MCF 10A (cell line): ENCODE measurements around the gene TCF25. TPM values are rescaled to one million over a fixed set of nuclear protein-coding genes. Genes with fewer than 3 reads are reported as not detected.

Experiments used
- BruUV-seq: library from RNA; stranded (reverse); fragments of 400-500 nt; replicated peaks from 2 replicates; lab custom pipeline; 2021; lab: Mats Ljungman, UMichigan
- CTCF ChIA-PET: fragments of 300-600 bp; sonication (Branson Sonifier 250); formaldehyde crosslinking; extraction: SDS; loops from one replicate; lab custom pipeline; 2021; ENCODE audit warnings: antibody characterized with exemption, inconsistent platforms; lab: Yijun Ruan, JAX
- POLR2A ChIA-PET: fragments of 300-600, 350-650 bp; sonication (Branson Sonifier 250); formaldehyde crosslinking; extraction: SDS; loops from one replicate; lab custom pipeline; 2020; ENCODE audit warnings: antibody characterized with exemption, inconsistent platforms; lab: Yijun Ruan, JAX
- DNase-seq: peaks from one replicate; pipeline ENCODE4 v3.0.0-alpha.2; 2018; ENCODE audit not compliant: unreplicated experiment
- H3K27ac Mint-ChIP-seq: one replicate; pipeline ENCODE4 v1.8.0; 2022; ENCODE audit warnings: mild to moderate bottlenecking, low read depth, mixed read lengths; ENCODE audit not compliant: unreplicated experiment
- H3K27me3 Mint-ChIP-seq: one replicate; pipeline ENCODE4 v1.8.0; 2022; ENCODE audit warnings: mixed read lengths; ENCODE audit not compliant: insufficient read depth, unreplicated experiment
- H3K36me3 Mint-ChIP-seq: one replicate; pipeline ENCODE4 v1.8.0; 2022; ENCODE audit warnings: mild to moderate bottlenecking, moderate library complexity, mixed read lengths; ENCODE audit not compliant: insufficient read depth, unreplicated experiment
- H3K4me1 Mint-ChIP-seq: one replicate; pipeline ENCODE4 v1.8.0; 2022; ENCODE audit warnings: mixed read lengths; ENCODE audit not compliant: insufficient read depth, unreplicated experiment
- H3K4me3 Mint-ChIP-seq: one replicate; pipeline ENCODE4 v1.8.0; 2022; ENCODE audit warnings: mild to moderate bottlenecking, moderate library complexity, mixed read lengths; ENCODE audit not compliant: unreplicated experiment
- H3K9me3 Mint-ChIP-seq: one replicate; pipeline ENCODE4 v1.8.0; 2022; ENCODE audit warnings: mixed read lengths; ENCODE audit not compliant: unreplicated experiment
- intact Hi-C: fragments of 100-400 bp; cut with micrococcal nuclease; formaldehyde crosslinking; loops from 2 replicates; pipeline ENCODE4 v1.14.1; 2022
- total RNA-seq: library from RNA; stranded (reverse); gene quantifications from 2 replicates; pipeline ENCODE4 v1.2.3, GENCODE V29; 2022
- TF ChIP-seq, protein P1 (sequence below): fragments of 200-600 bp; IDR thresholded peaks from one replicate; pipeline ENCODE4 v1.8.0; 2022; ENCODE audit warnings: antibody characterized with exemption, mild to moderate bottlenecking; ENCODE audit not compliant: unreplicated experiment

Gene TCF25
- total RNA-seq, 1 experiment from 2014 or later = 239 TPM

DNA sequence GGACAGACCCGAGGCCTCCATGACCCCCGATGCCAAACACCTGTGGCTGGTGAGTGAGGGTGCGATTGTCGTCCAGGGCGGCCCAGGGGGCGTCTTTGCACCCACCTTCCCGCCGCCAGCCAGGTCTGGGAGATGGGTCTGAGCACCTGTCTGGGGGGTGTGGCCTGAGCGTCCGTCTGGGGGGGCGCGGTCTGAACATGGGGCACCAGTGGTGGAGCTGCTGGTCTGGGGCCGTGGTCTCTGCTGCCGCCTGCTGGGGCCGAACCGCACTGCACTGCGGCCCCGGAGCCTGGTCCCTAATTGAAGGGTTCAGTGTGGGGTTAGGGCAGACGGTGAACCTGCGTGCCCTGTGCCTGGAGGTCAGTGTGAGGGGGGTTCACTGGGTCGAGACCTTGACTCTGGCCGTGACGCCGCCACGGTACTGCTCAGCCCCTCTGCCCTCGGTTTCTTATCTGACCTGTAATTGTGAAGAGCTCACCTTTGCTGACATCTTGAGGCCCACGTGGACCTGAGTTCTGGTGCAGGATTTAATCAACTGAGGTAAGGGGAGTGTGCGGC, 12.6 kb upstream of the TCF25 start:
- H3K4me1 Mint-ChIP-seq = peaks cover 27% of the 10 kb centered on the region
- H3K27me3 Mint-ChIP-seq = no peaks in the 10 kb centered on the region
- CTCF ChIA-PET = interaction anchor here (0.6 to 5.6 kb wide), 49 partner anchors 8 to 571 kb away, joined by 3 to 56 read pairs (median 4); partner anchors contain the start of genes SPATA2L, TCF25 and VPS9D1
- TF ChIP-seq, protein P1, sequence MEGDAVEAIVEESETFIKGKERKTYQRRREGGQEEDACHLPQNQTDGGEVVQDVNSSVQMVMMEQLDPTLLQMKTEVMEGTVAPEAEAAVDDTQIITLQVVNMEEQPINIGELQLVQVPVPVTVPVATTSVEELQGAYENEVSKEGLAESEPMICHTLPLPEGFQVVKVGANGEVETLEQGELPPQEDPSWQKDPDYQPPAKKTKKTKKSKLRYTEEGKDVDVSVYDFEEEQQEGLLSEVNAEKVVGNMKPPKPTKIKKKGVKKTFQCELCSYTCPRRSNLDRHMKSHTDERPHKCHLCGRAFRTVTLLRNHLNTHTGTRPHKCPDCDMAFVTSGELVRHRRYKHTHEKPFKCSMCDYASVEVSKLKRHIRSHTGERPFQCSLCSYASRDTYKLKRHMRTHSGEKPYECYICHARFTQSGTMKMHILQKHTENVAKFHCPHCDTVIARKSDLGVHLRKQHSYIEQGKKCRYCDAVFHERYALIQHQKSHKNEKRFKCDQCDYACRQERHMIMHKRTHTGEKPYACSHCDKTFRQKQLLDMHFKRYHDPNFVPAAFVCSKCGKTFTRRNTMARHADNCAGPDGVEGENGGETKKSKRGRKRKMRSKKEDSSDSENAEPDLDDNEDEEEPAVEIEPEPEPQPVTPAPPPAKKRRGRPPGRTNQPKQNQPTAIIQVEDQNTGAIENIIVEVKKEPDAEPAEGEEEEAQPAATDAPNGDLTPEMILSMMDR = peak; percentile 98
- no peaks in the 10 kb centered on the region for H3K9me3 Mint-ChIP-seq
- no peak overlapping the region for H3K4me3 Mint-ChIP-seq
- POLR2A ChIA-PET = interaction anchor here (0.9 to 2.4 kb wide), 8 partner anchors 12 to 174 kb away, joined by 3 to 13 read pairs (median 4); partner anchors contain the start of gene CDK10
- intact Hi-C loops = loop anchor here (1.0 kb wide), 2 partner anchors 45 to 161 kb away; partner anchors contain the start of gene FANCA
- DNase-seq = peak; percentile 61
- no peak overlapping the region for H3K27ac Mint-ChIP-seq
- BruUV-seq = no TSS peak
- peaks cover 18% of the 10 kb centered on the region for H3K36me3 Mint-ChIP-seq

DNA sequence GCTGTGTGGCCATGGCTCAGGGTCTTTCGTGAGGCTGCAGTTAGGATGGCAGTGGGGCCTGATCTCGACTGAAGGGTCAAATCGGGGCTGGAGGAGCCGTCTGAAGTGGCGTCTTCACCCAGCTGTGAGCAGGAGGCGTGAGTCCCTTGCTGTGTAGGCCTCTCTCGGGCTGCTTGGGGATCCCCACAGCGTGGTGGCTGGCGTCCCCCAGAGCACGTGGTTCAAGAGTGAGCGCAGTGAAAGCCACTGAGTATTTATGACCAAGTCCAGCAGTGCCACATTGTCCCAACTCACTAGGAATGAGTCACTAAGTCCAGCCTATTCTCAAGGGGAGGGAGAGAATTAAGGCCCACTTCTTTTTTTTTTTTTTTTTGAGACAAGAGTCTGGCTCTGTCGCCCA, 11.7 kb upstream of the TCF25 start:
- H3K4me1 Mint-ChIP-seq = peaks cover 27% of the 10 kb centered on the region
- no peak overlapping the region for H3K4me3 Mint-ChIP-seq
- H3K27ac Mint-ChIP-seq = no peak overlapping the region
- CTCF ChIA-PET = interaction anchor here (0.6 to 5.6 kb wide), 25 partner anchors 9 to 572 kb away, joined by 3 to 56 read pairs (median 4); partner anchors contain the start of genes SPATA2L and TCF25
- no peaks in the 10 kb centered on the region for H3K27me3 Mint-ChIP-seq
- intact Hi-C loops = loop anchor here (1.0 kb wide), 2 partner anchors 45 to 161 kb away; partner anchors contain the start of gene FANCA
- H3K36me3 Mint-ChIP-seq = peaks cover 18% of the 10 kb centered on the region
- no TSS peak for BruUV-seq
- TF ChIP-seq, protein P1 = no peak
- H3K9me3 Mint-ChIP-seq = no peaks in the 10 kb centered on the region
- POLR2A ChIA-PET = interaction anchor here (0.9 to 2.4 kb wide), 4 partner anchors 19 to 161 kb away, joined by 3 to 13 read pairs (median 4); no protein-coding TSS in a partner anchor
- DNase-seq = no peak

DNA sequence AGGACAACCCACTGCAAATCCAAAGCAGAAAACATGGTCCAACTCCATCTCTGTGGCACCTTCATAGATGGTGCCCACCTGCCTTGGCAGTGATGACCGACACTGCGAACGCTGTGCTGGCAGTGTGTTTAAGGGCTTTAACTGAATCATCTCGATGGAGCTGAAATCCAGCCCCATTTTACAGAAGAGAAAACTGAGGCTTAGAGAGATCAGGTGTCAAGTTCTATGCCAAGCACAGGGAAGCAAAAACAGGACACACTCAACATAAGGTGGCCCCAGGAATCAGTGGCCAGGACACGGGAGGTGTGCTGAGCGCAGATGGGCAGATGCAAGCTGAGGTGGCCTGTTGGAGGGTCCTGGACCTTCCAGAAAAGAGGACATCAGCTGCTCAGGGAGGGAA, 10.7 kb upstream of the TCF25 start:
- CTCF ChIA-PET = interaction anchor here (0.6 to 5.6 kb wide), 5 partner anchors 46 to 263 kb away, joined by 3 to 56 read pairs (median 3); partner anchors contain the start of genes FANCA and SPATA2L
- TF ChIP-seq, protein P1 = no peak
- no peaks in the 10 kb centered on the region for H3K9me3 Mint-ChIP-seq
- no peak overlapping the region for H3K27ac Mint-ChIP-seq
- intact Hi-C loops = no loop called here
- POLR2A ChIA-PET = interaction anchor here (1.1 to 2.6 kb wide), 4 partner anchors 10 to 176 kb away, joined by 3 to 32 read pairs (median 4); partner anchors contain the start of genes CDK10 and TCF25
- no TSS peak for BruUV-seq
- H3K27me3 Mint-ChIP-seq = no peaks in the 10 kb centered on the region
- H3K4me1 Mint-ChIP-seq = peaks cover 27% of the 10 kb centered on the region
- H3K4me3 Mint-ChIP-seq = peak overlapping the region; percentile 11
- H3K36me3 Mint-ChIP-seq = peaks cover 15% of the 10 kb centered on the region
- no peak for DNase-seq
